ENCODE measurements around the gene POC1A. TPM values are rescaled to one million over a fixed set of nuclear protein-coding genes. Genes with fewer than 3 reads are reported as not detected.
A peak's percentile ranks its signal among the peaks of the same experiment; 100 is the strongest.
"Not testable (repeated sequence)": the region's sequence is repeated elsewhere in the genome, so short reads cannot be mapped to it uniquely, and the experiment has no call there.

POC1A gene
- total RNA-seq, 1 experiment from 2014 or later: 27.1 TPM

GRCh38 chr3:52047295-52047960 is 106.8 kb downstream of the POC1A start:
- no peak for DNase-seq
- Histone ChIP-seq H3K27me3 (no peaks in the 10 kb centered on the region), H3K4me1 (peaks cover 30% of the 10 kb centered on the region), H3K27ac (no peak overlapping the region; the same call in 1 of the 2 replicates), H3K9me3 (replicated peaks) (no peaks in the 10 kb centered on the region), H3K4me3 (no peak overlapping the region), H3K36me3 (no peaks in the 10 kb centered on the region)

- Histone ChIP-seq H3K36me3 (no peaks in the 10 kb centered on the region), H3K27me3 (no peaks in the 10 kb centered on the region), H3K9me3 (replicated peaks) (no peaks in the 10 kb centered on the region), H3K27ac (peak overlapping the region; percentile 11; the same call in 1 of the 2 replicates), H3K4me1 (peaks cover 30% of the 10 kb centered on the region), H3K4me3 (no peak overlapping the region)
- DNase-seq: no peak
Observed at GRCh38 chr3:52046902-52047239, 107.4 kb downstream of the POC1A start.

DNA sequence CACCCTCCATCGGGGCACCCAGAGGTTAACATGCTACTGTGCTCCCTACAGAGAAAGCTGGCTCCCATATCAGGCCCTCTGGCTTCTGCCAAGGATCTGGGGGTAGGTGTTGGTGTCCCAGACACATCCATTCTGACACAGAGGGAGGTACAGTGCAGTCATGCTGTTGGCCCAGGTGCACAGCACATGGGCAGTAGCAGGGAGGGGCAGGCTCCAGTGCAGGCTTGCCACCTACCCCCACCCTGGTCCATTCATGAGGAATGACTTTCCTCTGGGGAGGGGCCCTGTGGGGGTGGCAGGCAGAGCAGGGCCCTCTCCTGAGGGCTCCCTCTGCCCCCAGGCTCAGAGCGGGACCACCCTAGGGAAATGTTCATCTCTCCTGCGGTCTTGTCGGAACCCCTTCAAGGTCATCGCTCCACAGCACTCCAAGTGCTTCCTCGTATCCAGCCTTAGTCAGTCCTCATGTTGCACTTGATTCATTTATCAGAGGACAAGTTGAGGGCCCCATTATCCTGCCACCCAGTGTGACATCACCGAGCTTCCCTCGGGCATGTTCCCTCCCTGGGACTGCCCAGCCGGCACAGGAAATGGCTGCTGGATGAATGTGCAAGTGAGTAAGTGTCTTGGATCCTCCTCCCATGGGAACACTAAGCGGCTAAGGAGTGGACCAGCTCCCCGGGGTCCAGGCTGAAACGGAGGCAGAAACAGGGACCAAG is 107.9 kb downstream of the POC1A start:
- DNase-seq: peak; percentile 56 to 63
- Histone ChIP-seq H3K4me1 (peaks cover 30% of the 10 kb centered on the region), H3K27me3 (no peaks in the 10 kb centered on the region), H3K36me3 (no peaks in the 10 kb centered on the region), H3K27ac (peak overlapping the region; percentile 11; the same call in 1 of the 2 replicates), H3K4me3 (no peak overlapping the region), H3K9me3 (replicated peaks) (no peaks in the 10 kb centered on the region)

GRCh38 chr3:52044869-52045619 is 109.2 kb downstream of the POC1A start:
- Histone ChIP-seq H3K27ac (no peak overlapping the region; the same call in 1 of the 2 replicates), H3K4me1 (peaks cover 43% of the 10 kb centered on the region), H3K4me3 (no peak overlapping the region), H3K27me3 (no peaks in the 10 kb centered on the region), H3K36me3 (no peaks in the 10 kb centered on the region), H3K9me3 (replicated peaks) (no peaks in the 10 kb centered on the region)
- DNase-seq: no peak

- H3K27ac ChIP-seq: no peak overlapping the region
Observed at GRCh38 chr3:52043750-52044149, 110.5 kb downstream of the POC1A start.

DNA sequence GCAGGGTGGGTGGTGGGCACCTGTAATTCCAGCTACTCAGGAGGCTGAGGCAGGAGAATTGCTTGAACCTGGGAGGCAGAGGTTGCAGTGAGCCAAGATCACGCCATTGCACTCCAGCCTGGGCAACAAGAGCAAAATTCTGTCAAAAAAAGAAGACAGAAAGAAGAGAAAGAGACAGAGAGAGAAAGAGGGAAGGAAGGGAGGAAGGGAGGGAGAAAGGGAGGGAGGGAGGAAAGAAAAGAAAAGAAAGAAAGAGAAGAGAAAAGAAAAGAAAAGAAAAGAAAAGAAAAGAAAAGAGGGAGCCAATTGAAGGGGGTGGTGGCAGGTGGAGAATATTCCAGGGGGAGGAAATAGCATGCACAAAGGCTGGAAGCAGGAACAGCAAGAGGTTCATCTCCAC is 111.2 kb downstream of the POC1A start:
- peaks cover 50% of the 10 kb centered on the region for H3K4me1 ChIP-seq
- not testable (repeated sequence) for DNase-seq; H3K36me3 ChIP-seq; H3K4me3 ChIP-seq; H3K9me3 ChIP-seq (replicated peaks); H3K27me3 ChIP-seq; H3K27ac ChIP-seq

More at GRCh38 chr3:52043750-52044149, 110.5 kb downstream of the POC1A start:
- Histone ChIP-seq H3K4me3 (no peak overlapping the region), H3K9me3 (replicated peaks) (no peaks in the 10 kb centered on the region), H3K4me1 (peaks cover 50% of the 10 kb centered on the region), H3K27me3 (no peaks in the 10 kb centered on the region), H3K36me3 (no peaks in the 10 kb centered on the region)
- peak in 1 of 2 experiments; percentile 37 for DNase-seq

DNA sequence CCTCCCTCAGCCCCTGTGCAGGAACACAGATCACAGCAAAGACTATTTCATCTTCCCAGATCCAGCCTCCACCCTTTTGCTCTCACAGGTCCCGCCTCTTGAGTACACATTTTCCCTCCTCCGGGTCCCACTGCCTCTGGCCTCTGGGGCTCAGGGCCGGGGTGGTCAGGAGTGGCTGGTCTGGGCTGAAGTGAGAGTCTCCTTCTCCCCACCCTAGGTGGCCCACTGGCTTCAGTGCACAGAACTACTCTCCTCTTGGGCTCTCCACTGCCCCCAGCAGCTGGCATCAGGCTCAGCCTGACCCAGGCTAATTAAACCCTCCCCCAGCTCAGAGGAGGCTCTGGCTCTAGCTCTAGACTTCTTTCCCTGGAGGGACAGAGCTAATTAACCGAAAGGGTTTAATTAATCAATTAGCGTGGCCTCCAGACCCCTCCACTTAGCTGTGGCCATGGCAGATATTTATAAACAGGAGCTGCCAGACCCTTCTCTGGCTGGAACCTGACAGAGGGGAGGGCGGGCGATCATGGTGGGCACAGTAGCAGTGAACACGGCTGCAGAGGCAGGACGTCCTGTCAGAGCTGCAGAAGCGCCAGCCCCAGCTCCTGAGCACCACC is 113.0 kb downstream of the POC1A start:
- Histone ChIP-seq H3K27me3 (no peaks in the 10 kb centered on the region), H3K36me3 (no peaks in the 10 kb centered on the region), H3K9me3 (replicated peaks) (no peaks in the 10 kb centered on the region), H3K4me1 (peaks cover 49% of the 10 kb centered on the region), H3K27ac (no peak overlapping the region), H3K4me3 (no peak overlapping the region)
- peak in 1 of 2 experiments; percentile 45 for DNase-seq

DNA sequence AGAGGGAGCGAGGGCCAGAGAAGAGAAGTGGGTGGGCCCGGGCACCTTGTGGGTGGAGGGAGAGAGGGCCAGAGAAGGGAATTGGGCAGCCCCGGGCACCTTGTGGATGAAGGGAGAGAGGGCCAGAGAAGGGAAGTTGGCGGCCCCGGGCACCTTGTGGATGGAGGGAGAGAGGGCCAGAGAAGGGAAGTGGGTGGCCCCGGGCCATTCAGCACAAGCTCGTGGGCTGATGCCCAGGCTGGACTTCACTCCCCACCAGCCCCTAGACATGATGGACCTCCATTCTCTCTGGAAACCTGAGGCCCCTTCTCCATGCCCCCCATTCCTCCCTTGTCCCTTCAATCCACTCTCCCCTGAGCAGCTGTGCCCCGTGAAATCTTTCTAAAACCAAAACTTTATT is 113.6 kb downstream of the POC1A start:
- no peaks in the 10 kb centered on the region for H3K9me3 ChIP-seq (replicated peaks)
- H3K4me1 ChIP-seq: peaks cover 42% of the 10 kb centered on the region
- H3K27ac ChIP-seq: no peak overlapping the region
- no peaks in the 10 kb centered on the region for H3K36me3 ChIP-seq
- DNase-seq: no peak
- H3K4me3 ChIP-seq: no peak overlapping the region
- H3K27me3 ChIP-seq: no peaks in the 10 kb centered on the region

GRCh38 chr3:52039846-52040245 is 114.4 kb downstream of the POC1A start:
- H3K4me1 ChIP-seq: peaks cover 37% of the 10 kb centered on the region
- H3K9me3 ChIP-seq (replicated peaks): no peaks in the 10 kb centered on the region
- peak; percentile 89 to 93 for DNase-seq
- H3K27ac ChIP-seq: peak overlapping the region; percentile 45
- H3K4me3 ChIP-seq: no peak overlapping the region
- H3K27me3 ChIP-seq: no peaks in the 10 kb centered on the region
- no peaks in the 10 kb centered on the region for H3K36me3 ChIP-seq

GRCh38 chr3:52039426-52039825 is 114.8 kb downstream of the POC1A start:
- H3K4me3 ChIP-seq: no peak overlapping the region
- no peaks in the 10 kb centered on the region for H3K27me3 ChIP-seq
- H3K27ac ChIP-seq: peak overlapping the region; percentile 45
- H3K36me3 ChIP-seq: no peaks in the 10 kb centered on the region
- no peak for DNase-seq
- no peaks in the 10 kb centered on the region for H3K9me3 ChIP-seq (replicated peaks)
- peaks cover 37% of the 10 kb centered on the region for H3K4me1 ChIP-seq

DNA sequence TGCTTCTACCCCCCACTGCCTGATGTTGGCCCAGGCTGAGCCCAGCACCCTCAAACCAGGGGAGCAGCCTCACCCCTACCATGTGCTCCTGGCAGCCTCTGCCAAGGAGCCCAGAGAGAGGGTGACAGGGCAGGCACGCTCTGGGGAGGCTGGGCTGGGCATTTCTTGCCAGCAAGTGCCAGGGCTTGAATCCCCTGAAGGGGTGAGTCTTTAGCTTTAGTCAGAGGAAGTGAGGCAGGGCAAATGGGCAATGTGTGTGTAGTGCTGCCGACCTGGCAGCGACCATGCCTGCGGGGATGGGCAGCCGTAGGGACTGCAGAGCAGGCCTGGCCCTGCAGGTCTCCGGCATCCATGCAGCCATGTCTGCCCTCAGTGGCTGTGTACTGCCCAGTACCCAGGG is 116.0 kb downstream of the POC1A start:
- Histone ChIP-seq H3K4me1 (peaks cover 28% of the 10 kb centered on the region), H3K4me3 (no peak overlapping the region), H3K9me3 (replicated peaks) (no peaks in the 10 kb centered on the region), H3K27ac (no peak overlapping the region), H3K27me3 (no peaks in the 10 kb centered on the region), H3K36me3 (no peaks in the 10 kb centered on the region)
- DNase-seq: no peak

GRCh38 chr3:52037291-52037690 is 116.9 kb downstream of the POC1A start:
- H3K4me3 ChIP-seq: no peak overlapping the region
- peaks cover 28% of the 10 kb centered on the region for H3K4me1 ChIP-seq
- no peaks in the 10 kb centered on the region for H3K27me3 ChIP-seq
- no peak for DNase-seq
- H3K36me3 ChIP-seq: no peaks in the 10 kb centered on the region
- no peak overlapping the region for H3K27ac ChIP-seq
- no peaks in the 10 kb centered on the region for H3K9me3 ChIP-seq (replicated peaks)

- Histone ChIP-seq H3K27ac (no peak overlapping the region), H3K36me3 (no peaks in the 10 kb centered on the region), H3K4me1 (peaks cover 28% of the 10 kb centered on the region), H3K9me3 (replicated peaks) (no peaks in the 10 kb centered on the region), H3K4me3 (no peak overlapping the region), H3K27me3 (no peaks in the 10 kb centered on the region)
- DNase-seq: no peak
Observed at GRCh38 chr3:52036829-52037228, 117.4 kb downstream of the POC1A start.

- Histone ChIP-seq H3K4me3 (no peak overlapping the region), H3K36me3 (no peaks in the 10 kb centered on the region), H3K4me1 (peaks cover 26% of the 10 kb centered on the region), H3K27ac (no peak overlapping the region), H3K27me3 (no peaks in the 10 kb centered on the region), H3K9me3 (replicated peaks) (no peaks in the 10 kb centered on the region)
- no peak for DNase-seq
Observed at GRCh38 chr3:52036222-52036694, 118.0 kb downstream of the POC1A start.

DNA sequence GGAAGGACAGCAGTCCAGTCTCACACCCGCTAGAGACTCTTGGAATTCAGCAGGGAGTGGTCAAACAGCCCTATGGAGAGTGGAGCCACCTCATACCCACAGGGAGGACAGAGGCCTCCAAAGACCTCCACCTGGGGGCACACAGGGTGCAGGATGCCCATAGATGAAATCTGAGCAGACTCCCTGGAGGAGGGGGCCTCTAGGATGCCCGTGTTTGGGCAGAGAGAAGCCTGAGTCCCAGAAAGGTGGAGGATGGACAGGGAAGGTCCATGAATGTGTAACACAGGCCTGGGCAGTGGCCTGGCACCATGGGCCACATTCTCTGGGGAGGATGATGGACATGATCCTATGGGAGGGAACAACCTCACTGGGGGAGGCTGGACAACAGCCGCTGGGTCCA is 119.6 kb downstream of the POC1A start:
- H3K27me3 ChIP-seq: no peaks in the 10 kb centered on the region
- no peaks in the 10 kb centered on the region for H3K36me3 ChIP-seq
- no peak overlapping the region for H3K27ac ChIP-seq
- H3K4me3 ChIP-seq: no peak overlapping the region
- no peak for DNase-seq
- H3K9me3 ChIP-seq (replicated peaks): no peaks in the 10 kb centered on the region
- H3K4me1 ChIP-seq: peaks cover 10% of the 10 kb centered on the region

Measured in SJCRH30 (cell line).